GM10266 (cell line): ENCODE data around the gene TGFBR2.

ENCODE experiments used
- DNase-seq: peaks from one replicate; pipeline ENCODE4 v3.0.0; 2012; ENCODE audit errors: extremely low spot score
- CTCF ChIP-seq: IDR thresholded peaks from 2 replicates; pipeline ENCODE4 v1.5.1; 2012; ENCODE audit warnings: mild to moderate bottlenecking, low read depth; ENCODE audit not compliant: control insufficient read depth, insufficient read depth; ENCODE audit errors: missing control alignments

TGFBR2 gene

GRCh38 chr3:30682434-30683155 is 76.2 kb downstream of the TGFBR2 start:
- TF ChIP-seq CTCF, result no peak

GRCh38 chr3:30683769-30684168 is 77.4 kb downstream of the TGFBR2 start:
- no peak for DNase-seq
- no peak for TF ChIP-seq CTCF

More at GRCh38 chr3:30682434-30683155, 76.2 kb downstream of the TGFBR2 start:
- no peak for DNase-seq

GRCh38 chr3:30684356-30684755 is 78.0 kb downstream of the TGFBR2 start:
- DNase-seq, result no peak
- no peak for TF ChIP-seq CTCF

- no peak for TF ChIP-seq CTCF
- DNase-seq, result no peak
Observed at GRCh38 chr3:30685267-30685667, 78.9 kb downstream of the TGFBR2 start.

GRCh38 chr3:30686176-30686575 is 79.8 kb downstream of the TGFBR2 start:
- no peak for TF ChIP-seq CTCF
- DNase-seq, result no peak

GRCh38 chr3:30686799-30687198 is 80.4 kb downstream of the TGFBR2 start:
- no peak for TF ChIP-seq CTCF
- no peak for DNase-seq

- no peak for DNase-seq
- no peak for TF ChIP-seq CTCF
Observed at GRCh38 chr3:30687930-30688570, 81.6 kb downstream of the TGFBR2 start.
